SK-N-SH treated with all-trans-retinoic acid at 6 μM for 48 hours (cell line): Measurements from ENCODE around the gene UROD.

Experiments
- BACH2 ChIP-seq: fragments of 250-450 bp; sonication (Bioruptor Pico); IDR thresholded peaks from 2 replicates; pipeline ENCODE4 v1.9.0; 2021; ENCODE audit warnings: mild to moderate bottlenecking, borderline replicate concordance
- CREB5 ChIP-seq: fragments of 250-450 bp; sonication (Bioruptor Pico); IDR thresholded peaks from 2 replicates; pipeline ENCODE4 v1.5.1; 2020; ENCODE audit warnings: low read depth, mild to moderate bottlenecking, moderate library complexity
- CSDC2 ChIP-seq: fragments of 250-450 bp; sonication (Bioruptor Pico); IDR thresholded peaks from 2 replicates; pipeline ENCODE4 v1.5.0; 2020; ENCODE audit warnings: mild to moderate bottlenecking, moderate library complexity
- ESRRG ChIP-seq: fragments of 250-450 bp; sonication (Bioruptor Pico); IDR thresholded peaks from 2 replicates; pipeline ENCODE4 v1.6.1; 2021; ENCODE audit warnings: mild to moderate bottlenecking
- GLIS3 ChIP-seq: fragments of 250-450 bp; sonication (Bioruptor Pico); IDR thresholded peaks from 2 replicates; pipeline ENCODE4 v1.5.0; 2020; ENCODE audit warnings: mild to moderate bottlenecking, moderate library complexity
- OSR1 ChIP-seq: fragments of 250-450 bp; sonication (Bioruptor Pico); IDR thresholded peaks from 2 replicates; pipeline ENCODE4 v1.8.0; 2022; ENCODE audit warnings: moderate library complexity, mild to moderate bottlenecking, inconsistent platforms
- PATZ1 ChIP-seq: fragments of 250-450 bp; sonication (Bioruptor Pico); IDR thresholded peaks from 2 replicates; pipeline ENCODE4 v1.8.0; 2020; ENCODE audit warnings: mild to moderate bottlenecking, moderate library complexity, borderline replicate concordance
- POU6F1 ChIP-seq: fragments of 250-450 bp; sonication (Bioruptor Pico); IDR thresholded peaks from 2 replicates; pipeline ENCODE4 v1.8.0; 2021; ENCODE audit warnings: low read depth, mild to moderate bottlenecking, moderate library complexity, borderline replicate concordance
- TCF4 ChIP-seq: fragments of 250-450 bp; sonication (Bioruptor Pico); IDR thresholded peaks from 2 replicates; pipeline ENCODE4 v1.8.0; 2021; ENCODE audit warnings: mild to moderate bottlenecking, moderate library complexity, borderline replicate concordance
- TOX ChIP-seq: fragments of 250-450 bp; sonication (Bioruptor Pico); IDR thresholded peaks from 2 replicates; pipeline ENCODE4 v1.8.0; 2021; ENCODE audit warnings: mild to moderate bottlenecking, moderate library complexity, borderline replicate concordance
- ZFP3 ChIP-seq: fragments of 250-450 bp; sonication (Bioruptor Pico); IDR thresholded peaks from 2 replicates; pipeline ENCODE4 v1.5.0; 2020; ENCODE audit warnings: mild to moderate bottlenecking, moderate library complexity
- ZNF565 ChIP-seq: fragments of 450-650 bp; formaldehyde crosslinking; conservative IDR thresholded peaks from 2 replicates; pipeline ENCODE4 v1.5.0; 2020; ENCODE audit warnings: low read depth, mild to moderate bottlenecking, moderate library complexity
- ZNF70 ChIP-seq: fragments of 450-650 bp; formaldehyde crosslinking; IDR thresholded peaks from 2 replicates; pipeline ENCODE4 v1.5.0; 2020; ENCODE audit warnings: mild to moderate bottlenecking, moderate library complexity

GRCh38 chr1:44994309-44994898 lies 17.6 kb upstream of the UROD start:
- no peak for TF ChIP-seq ZNF565 (CRISPR knock-in tag)
- TF ChIP-seq ZFP3 (CRISPR knock-in tag), result no peak
- TF ChIP-seq TCF4 (CRISPR knock-in tag), result no peak
- TF ChIP-seq ZNF70 (CRISPR knock-in tag), result no peak
- TF ChIP-seq ESRRG, result no peak
- no peak for TF ChIP-seq PATZ1 (CRISPR knock-in tag)
- no peak for TF ChIP-seq CREB5 (CRISPR knock-in tag)
- TF ChIP-seq TOX, result no peak
- TF ChIP-seq OSR1 (CRISPR knock-in tag), result no peak
- no peak for TF ChIP-seq POU6F1 (CRISPR knock-in tag)
- no peak for TF ChIP-seq GLIS3 (CRISPR knock-in tag)
- TF ChIP-seq BACH2, result no peak
- no peak for TF ChIP-seq CSDC2
